OCI-LY7 (cell line): ENCODE measurements around the gene PLCB3.

Experiments
- CTCF ChIP-seq: fragments of 200-600 bp; sonication (generic); conservative IDR thresholded peaks from 2 replicates; pipeline ENCODE4 v1.5.1; 2014; ENCODE audit warnings: mild to moderate bottlenecking, antibody characterized with exemption, low read length, moderate library complexity, mixed read lengths
- EZH2phosphoT487 ChIP-seq: fragments of 200-600 bp; sonication (generic); IDR thresholded peaks from 2 replicates; pipeline ENCODE4 v1.6.1; 2018; ENCODE audit warnings: low read depth, borderline replicate concordance, mild to moderate bottlenecking, mixed run types, antibody characterized with exemption, low read length, moderate library complexity, mixed read lengths

GRCh38 chr11:64229090-64229743, 22.1 kb upstream of the PLCB3 start:
- TF ChIP-seq CTCF (no peak), EZH2phosphoT487 (no peak)
